Kidney glomerular epithelial cell (primary cell): ENCODE results near the gene ILKAP.

Experiments
- DNase-seq: peaks from one replicate; lab custom pipeline; 2025; lab: John Stamatoyannopoulos, UW

Gene ILKAP

DNA sequence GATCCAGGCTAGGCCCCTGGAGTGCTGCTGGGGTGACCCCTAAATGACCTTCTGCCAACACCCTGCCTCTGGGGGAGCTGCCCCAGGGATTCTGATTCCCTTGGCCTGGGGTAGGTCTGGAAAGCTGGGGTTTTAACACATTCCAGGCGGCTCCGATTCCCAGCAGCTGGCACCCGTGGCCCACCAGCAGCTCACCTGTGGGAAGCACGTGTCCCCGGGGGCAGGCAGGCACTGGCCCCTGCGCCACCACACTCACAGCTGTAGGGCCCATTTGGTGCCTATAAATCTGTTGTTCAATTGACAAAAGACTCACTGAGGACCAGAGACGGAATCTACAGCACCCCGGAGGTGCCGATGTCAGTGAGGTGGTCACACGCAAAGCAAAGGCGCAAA lies 69.1 kb downstream of the ILKAP start:
- DNase-seq: no peak

GRCh38 chr2:238133499-238134392 lies 69.7 kb downstream of the ILKAP start:
- DNase-seq: no peak

DNA sequence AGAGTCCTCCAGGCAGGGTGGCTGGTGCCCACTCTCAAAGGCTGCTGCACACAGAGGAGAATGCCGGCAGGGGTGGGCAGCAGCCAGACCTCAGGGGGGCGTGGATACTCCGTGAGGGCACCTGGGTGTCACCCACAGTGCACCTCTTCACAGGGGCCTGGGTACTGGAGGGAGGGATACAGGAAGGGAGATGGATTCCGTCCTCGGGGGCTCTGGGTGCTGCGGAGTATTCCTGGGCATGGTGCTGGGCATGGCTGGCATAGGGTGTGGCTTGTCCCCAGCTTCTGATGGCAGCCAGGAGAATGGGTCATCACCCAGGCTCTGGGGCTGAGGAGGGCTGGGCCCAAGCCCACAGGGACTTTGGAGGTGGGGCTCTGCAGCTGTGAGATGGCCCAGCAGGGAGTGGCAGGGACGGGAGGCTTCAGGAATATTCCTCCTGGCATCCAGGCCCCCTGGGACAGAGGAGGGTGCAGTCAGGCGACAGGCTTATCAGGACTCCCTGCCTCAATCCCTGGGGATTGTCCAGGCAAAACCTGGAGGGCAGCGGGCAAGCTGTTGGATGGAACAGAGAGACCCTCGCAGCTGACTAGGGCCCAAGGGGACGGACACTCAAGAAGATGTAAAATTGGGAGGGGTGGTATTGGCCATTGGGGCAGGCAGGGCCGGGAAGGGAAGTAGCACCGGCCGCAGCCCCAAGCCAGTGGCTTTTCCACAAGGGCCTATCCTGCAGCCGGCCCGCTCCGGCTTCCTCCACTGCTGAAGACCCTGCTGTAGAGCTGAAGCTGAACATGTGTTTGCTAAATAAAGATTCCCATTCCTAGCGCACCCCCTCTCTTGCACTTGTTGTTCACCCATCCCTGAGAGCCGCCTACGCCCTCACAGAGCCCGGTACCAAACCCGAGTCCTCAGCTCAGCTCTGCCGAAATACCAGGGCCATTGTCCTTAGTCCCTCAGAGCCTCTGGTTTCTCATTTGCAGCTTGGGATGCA lies 70.7 kb downstream of the ILKAP start:
- no peak for DNase-seq

DNA sequence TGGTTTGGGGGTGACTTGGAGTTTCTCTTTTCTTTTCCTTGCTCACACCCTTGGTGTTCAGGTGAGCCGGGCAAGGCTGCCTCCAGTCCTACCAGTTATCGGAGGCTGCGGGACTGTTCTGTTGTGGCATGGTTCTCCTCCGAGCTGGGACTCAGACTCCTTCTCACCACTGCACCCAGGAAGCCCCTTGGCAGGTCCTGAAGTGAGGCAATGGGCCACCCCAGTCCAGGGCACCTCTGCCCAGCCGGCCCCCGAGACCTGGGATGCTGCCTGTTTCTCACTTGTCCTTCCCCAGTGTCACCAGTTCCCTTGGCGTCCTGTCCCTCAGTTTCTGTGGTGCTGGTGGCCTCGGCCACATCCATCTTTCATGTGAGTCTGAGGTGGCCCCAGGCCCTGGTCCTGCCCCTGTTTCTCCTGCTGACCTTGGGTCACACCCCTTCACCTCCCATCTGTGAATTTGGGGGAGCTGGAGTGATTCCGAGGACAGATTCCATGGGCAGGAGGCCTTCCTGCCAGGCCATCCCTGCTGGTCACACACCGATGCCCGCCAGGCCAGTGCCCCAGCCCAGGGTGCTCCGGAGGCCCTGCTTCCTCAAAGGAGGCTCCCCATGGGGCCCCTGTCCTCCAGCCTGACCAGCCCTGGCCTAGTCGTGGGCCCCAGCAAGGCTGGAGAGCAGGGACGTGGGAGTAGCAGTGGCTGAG lies 71.6 kb downstream of the ILKAP start:
- DNase-seq: no peak

DNA sequence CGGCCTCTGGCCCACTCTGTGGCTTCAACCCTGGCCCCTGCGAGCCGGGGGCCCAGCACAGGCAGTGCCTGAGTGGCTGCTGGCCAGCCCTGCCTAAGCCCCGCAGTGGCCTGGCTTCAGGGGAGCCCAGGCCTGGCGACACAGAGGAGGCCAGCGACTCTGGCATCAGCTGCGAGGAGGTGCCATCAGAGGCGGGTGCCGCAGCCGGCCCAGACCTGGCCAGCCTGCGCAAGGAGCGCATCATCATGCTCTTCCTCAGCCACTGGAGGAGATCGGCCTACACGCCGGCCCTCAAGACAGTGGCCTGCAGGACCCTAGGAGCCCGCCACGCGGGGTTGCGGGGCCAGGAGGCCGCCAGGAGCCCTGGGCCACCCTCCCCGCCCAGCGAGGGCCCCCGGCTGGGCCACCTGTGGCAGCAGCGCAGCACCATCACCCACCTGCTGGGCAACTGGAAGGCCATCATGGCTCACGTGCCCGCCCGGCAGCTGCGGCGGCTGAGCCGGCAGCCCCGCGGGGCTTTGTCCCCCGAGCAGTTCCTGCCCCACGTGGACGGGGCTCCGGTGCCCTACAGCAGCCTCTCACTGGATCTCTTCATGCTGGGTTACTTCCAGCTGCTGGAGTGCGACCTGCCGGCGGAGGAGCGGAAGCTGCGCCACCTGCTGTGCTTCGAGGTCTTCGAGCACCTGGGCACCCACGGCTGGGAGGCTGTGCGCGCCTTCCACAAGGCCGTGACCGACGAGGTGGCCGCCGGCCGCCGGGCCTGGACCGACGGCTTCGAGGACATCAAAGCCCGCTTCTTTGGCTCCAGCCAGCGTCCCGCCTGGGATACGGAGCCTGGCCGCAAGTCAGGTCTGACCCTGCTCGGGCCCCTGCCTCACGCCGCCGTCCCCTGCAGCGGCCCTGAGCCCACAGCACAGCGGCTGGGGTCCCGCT lies 72.5 kb downstream of the ILKAP start:
- no peak for DNase-seq

GRCh38 chr2:238130111-238130695 lies 73.3 kb downstream of the ILKAP start:
- DNase-seq: no peak

DNA sequence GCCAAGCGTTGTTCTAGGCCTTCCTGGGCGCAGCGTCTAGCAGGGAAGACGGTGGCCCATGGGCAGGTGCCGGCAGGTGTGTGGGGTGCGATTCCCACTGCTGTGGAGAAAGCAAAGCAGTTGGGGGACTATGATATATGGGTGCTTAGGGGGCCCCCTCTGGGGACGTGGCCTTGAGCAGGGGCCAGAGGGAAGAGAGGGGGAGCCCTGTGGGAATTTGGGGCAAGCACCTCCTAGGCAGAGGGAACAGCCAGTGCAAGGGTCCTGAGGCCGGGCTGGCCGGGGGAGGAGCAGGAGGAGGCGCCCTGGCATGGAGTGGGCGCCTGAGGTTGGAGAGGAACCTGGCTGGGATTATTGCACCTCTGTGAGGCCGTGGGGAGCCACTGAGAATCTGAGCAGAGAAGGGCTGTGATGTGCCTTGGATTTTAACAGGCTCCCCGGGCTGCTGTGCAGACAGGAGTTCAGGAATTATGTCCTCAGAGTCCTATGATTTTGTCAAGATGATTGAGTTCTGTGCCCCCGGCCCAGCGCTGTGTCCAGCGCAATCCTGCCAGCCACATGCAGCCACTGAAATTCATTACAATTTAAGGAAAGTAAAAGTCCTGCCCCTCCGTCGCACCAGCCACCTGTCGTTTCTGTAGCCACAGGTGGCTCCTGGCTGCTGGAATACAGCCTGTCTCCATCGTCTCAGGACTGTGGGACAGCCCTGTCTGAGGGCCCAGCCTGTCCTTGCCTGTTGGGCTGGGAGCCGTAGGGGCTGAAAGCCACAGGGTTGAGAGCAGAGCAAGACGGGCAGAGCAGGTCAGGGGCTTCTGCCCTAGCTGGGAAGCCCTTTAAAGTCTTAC lies 74.1 kb downstream of the ILKAP start:
- DNase-seq: no peak

DNA sequence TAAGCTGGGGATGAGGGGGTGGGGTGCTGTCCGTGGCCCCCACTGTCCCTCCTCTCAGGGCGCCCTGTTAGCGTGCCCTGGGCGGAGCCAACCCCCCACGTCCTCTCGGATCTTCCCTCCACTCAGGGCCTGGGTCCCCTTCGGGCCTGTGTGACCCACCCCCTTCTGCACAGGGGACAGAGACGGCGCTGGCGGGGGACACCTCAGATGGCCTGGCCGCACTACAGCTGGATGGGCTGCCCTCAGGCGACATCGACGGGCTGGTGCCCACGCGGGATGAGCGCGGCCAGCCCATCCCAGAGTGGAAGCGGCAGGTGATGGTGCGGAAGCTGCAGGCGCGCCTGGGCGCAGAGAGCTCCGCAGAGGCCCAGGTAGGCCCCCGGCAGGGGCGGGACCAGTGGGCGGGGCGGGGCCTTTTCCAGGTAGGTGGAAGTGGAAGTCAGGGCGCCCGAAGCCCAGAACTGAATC lies 74.9 kb downstream of the ILKAP start:
- no peak for DNase-seq

GRCh38 chr2:238128061-238128440 lies 75.4 kb downstream of the ILKAP start:
- DNase-seq: no peak

DNA sequence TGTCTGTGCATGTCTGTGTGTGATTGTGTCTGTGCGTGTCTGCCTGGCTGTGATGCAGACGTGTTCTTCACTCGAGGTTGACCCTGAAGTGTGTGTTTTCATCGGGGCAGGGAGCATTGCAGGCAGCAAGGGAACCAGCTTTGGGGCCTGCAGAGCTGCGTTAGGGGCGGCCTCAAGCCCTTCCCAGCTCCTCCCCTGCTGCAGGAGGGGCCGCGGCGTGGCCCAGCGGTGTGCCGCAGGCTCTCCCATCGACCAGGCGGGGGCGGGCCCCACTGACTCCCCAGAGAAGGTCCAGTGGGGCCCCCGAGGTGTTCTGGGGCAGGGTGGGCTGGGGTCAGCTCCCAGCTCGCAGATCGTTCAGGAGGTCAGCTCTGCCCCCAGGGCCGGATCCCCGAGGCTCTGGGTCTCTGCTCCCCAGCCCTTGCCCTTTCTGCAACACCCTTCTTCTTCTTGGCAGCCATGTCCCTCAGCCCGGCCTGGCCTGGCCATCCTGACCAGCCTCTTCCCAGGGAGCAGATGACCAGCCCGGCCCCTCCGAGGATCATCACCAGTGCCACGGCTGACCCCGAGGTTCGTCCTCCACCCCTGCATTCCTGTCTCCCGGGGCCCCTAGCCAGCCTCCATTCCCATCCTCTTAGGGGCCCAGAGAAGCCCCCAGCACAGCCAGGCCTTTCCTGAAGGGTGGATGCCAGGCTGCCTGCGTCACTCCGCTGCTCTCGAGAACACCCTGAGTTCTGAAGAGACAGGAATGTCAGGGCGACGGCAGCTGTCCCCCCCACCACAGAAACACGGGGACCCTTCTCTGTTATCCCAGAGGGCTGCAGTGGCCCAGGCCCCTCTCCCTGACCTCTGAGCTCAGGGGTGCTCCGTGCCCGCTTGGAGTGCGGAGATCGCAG lies 76.1 kb downstream of the ILKAP start:
- peak; percentile 65 for DNase-seq

GRCh38 chr2:238126775-238127164 lies 76.7 kb downstream of the ILKAP start:
- no peak for DNase-seq

DNA sequence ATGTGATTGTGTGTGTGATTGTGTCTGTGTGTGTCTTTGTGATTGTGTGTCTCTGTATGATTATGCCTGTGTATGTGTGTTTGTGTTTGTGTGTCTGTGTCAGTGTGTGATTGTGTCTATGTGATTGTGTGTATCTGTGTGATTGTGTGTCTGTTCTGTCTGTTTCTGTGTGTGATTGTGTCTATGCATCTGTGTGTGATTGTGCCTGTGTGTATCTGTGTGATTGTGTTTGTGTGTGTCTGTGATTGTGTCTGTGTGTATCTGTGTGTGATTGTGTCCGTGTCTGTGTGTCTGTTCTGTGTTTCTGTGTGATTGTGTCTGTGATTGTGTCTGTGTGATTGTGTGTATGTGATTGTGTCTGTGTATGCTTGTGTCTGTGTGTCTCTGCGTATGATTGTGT lies 77.2 kb downstream of the ILKAP start:
- no peak for DNase-seq

GRCh38 chr2:238125127-238125885 lies 78.2 kb downstream of the ILKAP start:
- no peak for DNase-seq

DNA sequence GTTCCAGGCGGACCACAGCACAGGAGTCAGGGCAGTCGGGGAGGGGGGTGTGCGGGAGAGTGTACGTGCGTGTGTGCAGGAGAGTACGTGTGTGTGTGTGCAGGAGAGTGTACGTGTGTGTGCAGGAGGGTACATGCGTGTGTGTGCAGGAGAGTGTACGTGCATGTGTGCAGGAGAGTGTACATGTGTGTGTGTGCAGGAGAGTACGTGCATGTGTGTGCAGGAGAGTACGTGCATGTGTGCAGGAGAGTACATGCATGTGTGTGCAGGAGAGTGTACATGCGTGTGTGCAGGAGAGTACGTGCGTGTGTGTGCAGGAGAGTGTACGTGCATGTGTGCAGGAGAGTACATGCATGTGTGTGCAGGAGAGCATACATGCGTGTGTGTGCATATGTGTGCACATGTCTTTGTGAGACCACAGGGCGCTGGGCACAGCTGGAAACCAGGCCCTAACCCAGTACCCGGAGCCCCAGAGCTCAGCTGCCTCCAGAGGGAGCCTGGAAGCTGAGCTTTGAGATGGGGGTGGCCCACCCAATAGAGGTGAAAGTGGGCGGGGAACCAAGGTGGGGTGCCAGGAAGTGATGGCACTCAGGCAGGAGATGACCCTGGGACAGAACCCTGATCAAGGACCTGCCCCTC lies 78.9 kb downstream of the ILKAP start:
- DNase-seq: no peak

DNA sequence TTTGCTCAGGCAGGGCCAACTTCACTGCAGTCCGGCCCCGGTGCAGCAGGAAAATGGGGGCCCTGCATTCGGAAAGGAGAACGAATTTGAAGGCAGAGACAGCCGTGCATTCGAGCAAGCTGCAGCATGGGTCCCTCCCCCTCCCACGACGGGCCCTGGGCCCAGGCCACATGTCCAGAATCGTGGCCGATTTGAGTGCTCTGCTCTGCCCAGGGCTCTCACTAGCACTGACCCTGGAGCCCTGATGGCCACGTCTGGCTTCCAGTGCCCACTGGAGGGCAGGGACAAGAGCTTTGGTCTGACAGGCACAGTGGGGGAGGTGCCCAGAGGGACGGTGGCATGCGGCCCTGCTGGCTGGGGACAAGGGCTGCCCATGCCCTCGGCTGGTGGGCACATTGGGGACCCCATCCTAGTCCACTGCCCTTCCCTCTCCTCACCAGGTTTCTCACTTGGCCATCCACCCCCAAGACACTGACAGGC lies 79.5 kb downstream of the ILKAP start:
- DNase-seq: no peak

DNA sequence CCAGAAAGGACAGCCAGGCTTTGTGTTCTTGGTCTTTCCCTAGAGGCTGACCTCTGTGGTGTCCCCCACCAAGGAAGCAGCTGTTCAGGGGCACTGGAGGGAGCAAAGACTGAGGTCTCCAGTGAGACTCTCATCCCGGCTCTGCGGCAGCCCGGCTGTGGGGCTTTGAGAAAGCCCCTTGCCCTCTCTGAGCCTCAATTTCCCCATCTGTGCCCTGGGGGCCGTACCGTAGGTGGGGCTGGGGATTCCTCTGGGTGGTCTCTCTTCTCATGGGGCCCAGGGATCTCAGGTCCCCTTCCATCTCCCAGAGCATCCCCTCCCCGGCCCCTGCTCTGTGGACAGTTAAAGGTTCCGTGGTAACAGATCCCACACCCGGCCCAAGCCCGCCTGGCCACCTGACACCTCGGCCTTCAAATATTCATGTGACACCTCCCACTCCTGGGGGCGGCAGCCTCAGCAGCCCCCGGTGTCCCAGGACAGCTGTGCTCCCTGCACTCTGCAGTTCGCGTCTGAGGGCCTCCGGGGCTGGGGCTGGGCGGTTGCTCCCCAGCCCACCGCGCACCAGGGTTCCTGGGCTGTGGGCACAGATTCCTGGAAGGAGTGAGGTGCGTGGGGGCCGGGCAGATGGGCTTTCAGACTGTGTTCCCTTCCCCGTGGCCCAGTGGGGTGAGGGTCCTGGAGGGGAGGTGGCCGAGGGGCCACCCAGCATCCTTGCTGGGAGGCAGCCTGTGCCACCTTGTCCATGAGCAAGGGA lies 80.1 kb downstream of the ILKAP start:
- no peak for DNase-seq
